ENCODE data around the gene RFTN1.

The RFTN1 gene

DNA sequence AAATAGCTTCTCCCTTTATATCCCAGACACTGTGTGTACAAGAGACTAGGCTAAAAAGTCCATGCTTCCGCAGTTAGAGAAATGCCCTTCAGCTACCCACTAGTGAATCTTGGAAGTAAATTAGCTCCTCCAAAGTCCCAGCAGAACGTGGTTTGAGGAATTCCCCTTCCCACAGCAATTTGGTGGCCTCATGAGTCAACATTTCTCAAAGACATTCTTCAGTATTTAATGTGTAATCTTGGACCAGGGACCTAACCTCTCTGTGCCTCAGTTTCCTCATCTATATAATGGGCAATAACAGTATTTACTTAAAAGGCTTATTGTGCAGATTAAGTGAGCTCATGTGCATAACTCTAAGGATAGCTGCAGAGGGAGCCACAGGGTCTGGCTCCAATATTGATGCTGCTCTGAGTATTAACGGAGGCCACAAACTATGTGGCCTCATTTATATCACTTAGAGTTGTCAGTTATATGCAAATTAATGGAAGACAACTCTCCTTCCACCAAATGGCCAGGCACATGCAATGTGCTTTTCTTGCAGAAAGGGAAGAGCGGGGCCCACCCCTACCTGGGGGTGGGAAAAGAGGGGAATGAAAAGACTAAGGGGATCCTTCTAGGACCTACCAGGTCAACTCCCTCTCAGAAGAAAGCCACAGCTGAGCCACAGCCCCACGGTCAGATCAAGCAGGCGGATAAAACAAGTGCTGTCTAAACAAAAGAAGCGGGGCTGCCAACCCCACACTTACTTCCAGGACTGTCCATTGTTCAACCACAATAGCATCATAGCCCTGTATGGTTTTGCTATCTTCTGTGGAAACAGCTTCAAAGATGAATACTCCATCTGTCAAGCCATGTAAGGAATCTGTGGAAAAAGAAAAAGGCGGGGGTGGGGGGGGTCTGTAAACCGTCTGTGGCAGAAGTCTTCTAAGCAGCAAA lies 156.0 kb downstream of the RFTN1 start:
- peak; percentile 24 for DNase-seq (ENCODE audit: low read depth)

DNA sequence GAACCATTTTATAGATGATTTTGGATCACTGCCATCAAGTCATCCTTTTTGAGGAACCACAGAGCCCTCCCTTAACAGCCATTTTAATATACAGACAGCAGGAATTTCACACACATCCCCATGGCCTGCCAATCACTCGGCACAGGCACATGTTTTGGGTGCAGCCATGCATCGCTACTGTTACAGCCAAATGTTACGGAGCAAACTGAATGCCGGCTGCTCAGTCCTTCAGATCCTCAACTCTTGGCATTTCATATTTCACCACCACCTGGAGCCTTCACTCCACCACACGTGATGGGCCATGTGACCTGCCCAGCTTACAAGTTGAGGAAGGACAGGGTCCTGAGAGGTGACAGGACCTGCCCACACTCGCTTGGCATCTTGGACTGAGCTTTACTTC lies 157.7 kb downstream of the RFTN1 start:
- no peak for DNase-seq (ENCODE audit: low read depth)

DNA sequence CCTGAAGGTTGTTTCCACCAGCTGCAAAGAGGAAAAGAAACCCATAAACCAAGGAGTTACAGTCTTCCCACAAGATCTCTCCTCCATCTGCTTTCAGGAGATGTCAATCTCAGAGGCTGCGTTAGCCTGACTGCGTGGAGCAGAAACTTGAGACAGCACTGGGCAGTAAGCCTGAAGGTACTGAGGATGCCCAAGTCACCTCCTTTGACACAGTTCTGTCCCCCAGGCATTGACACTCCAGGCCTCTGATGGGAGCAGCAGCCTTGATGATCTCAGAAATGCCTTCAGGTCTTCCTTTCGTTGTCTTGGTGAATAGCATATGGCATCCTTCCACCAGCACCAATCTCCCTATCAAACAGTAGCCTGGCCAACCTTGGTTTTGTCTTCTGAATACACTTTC lies 159.2 kb downstream of the RFTN1 start:
- DNase-seq (ENCODE audit: low read depth): no peak

DNA sequence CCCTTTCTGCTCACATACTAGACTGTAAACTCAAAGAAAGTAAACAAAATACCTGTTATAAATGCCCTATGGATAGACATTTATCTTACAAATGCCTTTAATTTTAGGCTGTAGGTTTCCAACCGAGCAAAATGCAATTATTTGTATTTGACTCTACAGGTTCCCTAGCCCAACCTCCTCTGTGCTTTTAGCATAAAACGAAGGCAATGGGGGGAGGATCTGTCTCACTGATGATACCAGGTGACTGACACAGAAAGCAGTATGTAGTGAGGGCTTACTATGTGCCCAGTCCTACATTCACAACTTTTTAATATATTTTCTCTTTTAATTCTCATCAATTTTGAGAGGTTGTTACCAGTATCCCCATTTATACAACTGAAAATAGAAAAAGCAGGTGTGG lies 161.1 kb downstream of the RFTN1 start:
- no peak for DNase-seq (ENCODE audit: low read depth)

DNA sequence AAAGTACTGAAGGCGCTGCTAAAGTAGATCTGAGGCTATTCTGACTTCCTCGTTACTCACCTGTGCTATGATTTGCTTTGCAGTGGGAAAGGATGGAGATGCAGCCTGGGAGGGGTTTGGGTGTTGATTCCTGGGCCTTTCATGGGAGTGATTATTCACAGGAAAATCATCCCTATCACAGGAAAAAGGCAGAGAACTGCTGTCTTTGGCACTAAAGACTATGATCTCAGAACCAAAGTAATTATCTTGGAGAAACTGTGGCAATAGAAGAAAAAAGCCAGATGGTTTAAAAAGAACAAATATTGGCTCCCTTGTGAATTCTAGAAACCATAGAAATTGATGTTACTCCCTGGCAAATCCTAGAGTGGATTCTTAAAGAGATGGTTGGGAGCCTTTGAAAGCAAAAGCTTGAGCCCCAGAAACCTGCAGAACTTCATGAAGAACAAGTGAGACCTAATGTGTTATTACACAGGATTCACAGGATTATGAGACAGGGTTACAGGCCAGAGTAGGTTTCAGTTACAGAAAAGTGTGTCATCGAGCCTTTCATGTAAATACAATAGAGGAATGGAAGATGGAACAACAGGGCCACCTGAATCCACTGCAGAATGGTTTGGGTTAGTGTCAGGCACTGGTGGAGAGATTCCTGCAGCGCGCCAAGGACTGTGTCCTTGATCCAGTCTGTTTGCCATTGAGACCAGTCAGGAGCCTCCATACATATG lies 162.7 kb downstream of the RFTN1 start:
- no peak for DNase-seq (ENCODE audit: low read depth)

DNA sequence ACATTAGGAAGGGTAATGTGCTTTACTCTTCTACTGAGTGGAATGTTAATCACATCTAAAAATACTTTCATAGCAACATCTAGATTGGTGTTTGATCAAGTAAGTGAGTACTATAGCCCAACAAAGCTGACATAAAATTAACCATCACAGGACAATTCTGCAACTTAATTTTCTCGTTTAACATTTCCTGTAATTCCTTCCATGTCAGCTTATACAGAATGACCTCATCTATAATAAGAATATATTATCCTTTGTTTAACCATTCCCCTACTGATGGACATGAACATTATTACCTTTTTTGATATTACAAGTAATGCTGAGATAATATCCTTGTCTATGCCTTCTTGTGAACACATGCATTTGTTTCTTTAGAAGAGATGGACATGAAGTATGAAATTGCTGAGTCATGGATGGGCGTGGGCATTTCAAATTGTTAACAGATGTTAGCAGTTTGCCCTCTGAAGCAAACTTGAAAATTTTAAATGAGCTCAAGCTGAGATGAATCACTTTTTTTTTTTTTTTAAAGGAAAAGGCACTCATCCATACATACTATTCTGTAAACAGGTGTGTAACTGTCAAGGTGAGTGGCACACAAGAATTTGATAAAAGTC lies 163.4 kb downstream of the RFTN1 start:
- peak; percentile 53 for DNase-seq (ENCODE audit: low read depth)

DNA sequence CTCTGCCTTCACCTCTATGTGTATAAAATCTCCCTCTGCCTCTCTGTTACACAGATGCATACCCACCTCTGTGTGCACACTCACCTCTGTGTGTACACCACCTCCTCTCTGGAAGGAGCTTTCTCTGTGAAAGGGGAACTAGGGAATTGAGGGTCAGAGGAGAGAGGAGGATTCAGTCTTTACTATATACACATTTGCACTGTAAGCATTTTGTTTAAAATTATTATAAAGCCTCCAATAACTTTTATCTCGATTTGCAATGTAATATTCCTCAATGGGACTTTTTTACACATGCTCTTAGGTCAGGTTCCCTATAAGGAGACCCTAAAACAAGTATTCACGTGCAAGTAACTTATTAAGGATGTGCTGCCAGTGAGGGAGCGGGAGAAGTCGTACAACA lies 166.0 kb downstream of the RFTN1 start:
- DNase-seq (ENCODE audit: low read depth): no peak

DNA sequence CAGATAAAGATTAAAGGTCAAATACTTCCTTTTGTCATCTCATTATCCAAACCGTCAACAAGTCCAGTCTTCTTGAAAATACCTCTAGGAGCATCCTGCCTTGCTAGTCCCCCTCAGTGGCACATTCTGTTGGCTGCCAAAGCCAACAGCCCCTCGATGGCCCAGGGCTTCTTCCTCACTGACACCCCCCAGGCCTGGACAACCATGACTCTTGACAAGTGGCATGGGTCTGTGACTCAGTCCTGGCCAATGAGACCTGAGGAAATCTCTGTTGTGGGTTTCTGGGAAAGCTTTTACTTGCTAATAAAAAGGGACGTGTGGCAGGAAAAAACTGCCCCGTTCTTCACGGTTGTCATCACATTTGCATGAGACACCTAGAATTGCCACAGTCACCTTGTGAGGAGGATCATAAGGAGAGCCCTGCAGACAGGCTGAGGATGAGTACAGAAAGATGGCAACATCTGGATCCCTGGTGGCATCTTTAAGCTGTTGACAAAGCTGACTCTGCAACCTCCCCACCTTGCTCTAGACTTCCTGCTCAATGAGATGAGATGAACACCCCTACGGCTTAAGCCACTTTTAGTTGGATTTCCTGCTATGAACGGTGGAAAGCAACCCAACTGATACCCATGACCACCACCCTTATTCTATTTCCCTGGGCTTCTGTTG lies 167.0 kb downstream of the RFTN1 start:
- no peak for DNase-seq (ENCODE audit: low read depth)

DNA sequence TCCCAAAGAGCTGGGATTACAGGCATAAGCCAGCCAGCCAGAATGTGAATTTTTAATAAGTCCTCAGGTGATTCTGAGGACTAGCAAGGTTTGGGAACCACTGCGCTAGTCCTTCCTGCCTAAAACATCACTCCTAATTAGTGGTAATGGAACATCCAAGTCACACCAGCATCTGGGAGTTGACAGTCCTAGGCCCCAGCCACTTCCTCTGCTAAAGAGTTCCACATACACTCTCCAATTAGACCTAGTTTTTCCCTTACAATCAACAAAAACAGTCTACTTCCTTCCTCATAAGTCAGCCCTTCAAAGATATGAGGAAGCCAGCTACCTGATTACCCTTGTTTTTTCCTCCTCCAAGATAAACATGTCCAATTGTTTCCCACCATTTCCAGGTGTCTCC lies 170.4 kb downstream of the RFTN1 start:
- no peak for DNase-seq (ENCODE audit: low read depth)

DNA sequence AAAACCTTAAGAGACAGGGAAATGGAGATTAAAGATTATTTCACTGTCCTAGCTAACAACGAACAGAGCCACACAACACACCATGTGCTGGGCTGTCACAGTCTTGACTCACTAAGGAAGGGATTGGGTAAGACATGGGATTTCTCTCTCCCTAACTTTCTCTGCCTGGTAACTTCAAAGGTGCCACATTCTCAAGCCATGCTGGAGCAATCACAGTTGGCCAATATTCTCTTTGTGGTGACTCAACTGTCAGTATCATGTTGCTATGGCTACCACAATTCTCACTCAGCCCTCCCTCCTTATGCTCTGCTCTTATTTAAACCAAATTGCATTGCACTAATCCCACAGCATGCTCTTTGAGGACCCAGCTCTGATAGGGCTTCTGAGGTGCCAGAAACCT lies 174.5 kb downstream of the RFTN1 start:
- peak; percentile 96 for DNase-seq (ENCODE audit: low read depth)

DNA sequence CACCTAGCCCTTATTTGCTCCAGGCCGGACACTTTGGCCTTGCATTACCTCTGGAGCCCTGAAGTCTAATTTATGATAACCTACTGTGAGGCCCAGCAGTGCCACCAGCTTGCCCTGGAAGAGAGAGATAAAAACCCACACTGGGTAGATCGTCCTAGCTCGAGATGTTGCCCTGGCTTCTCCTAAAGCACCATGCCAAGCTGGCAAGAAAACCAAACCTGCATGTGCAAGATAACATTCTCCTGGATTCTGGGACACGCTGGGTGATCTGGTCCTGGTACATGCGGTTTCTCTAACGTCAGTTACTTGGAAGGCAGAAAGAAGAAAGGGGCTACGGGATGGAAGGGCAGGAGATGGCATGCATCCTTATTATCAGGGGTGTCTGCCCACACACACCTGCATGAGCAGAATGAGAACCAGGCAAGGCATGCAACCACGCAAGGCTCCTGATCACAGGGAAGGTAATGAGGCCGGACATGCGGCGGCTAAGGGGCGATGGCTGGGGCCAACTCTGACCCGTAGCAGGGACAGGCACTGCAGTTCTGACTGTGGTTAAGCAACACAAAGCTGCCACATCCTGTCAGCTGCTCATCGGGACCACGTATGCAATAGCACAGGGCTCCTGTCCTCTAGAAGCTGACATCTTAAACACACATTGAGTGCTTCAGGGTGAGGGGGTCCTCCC lies 175.5 kb downstream of the RFTN1 start:
- peak; percentile 45 for DNase-seq (ENCODE audit: low read depth)

DNA sequence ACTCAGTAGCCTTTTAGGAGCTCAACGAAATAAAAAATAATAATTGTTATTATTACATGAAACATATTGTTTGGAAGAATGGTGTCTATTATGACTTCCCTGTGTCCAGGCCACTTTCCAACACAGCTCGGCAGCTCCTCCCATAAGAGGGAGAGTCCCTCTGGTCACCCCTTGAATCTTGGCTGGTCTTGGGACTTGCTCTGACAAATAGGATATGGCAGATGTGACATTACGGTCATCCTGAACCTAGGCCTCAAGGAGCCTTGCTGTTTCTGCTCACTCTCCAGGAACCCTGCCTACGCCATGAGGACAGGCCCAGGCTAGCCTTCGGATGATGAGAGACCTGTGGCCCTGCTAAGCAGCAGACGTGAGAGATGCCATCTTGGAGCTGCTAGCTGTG lies 176.7 kb downstream of the RFTN1 start:
- no peak for DNase-seq (ENCODE audit: low read depth)

DNA sequence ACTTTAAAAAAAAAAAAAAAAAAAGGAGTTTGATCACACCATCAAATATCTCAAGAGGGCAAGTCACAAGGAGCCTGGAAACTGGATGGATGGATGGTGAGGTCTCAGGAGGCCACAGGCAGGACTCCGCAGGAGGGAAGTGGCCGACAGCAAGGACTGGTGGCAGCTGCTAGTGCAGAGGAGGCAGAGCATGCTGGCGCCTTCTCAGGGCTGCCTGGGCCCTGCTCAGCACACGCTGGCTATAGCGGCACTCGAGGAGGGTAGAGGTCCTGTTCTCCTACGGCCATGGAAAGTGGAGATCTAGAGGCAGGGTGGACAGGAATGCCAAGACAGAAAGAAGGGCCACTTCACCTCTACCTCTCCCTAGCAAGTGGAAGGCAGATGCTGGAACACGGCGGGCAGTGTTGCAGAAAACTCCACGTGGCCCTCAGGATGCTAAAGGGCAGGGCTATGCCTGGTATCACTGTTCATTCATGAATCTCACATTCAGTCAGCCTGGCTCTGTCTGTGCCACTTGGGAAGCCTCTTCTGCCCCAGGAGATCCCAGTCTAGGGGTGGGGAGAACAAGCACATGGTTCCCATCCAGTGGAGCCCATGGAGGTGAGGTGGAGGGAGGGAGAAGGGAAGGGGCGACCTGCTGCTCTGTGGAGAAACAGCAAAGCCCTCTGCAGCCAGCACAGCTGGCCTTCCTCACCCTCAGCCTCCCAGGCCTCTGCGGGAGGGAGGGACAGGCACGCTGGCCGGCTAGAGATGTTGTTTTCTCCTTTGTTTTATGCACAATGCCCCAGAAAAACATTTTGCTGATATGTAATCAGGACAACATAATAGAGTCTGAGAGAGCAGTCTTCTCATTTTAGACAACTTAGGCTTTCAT lies 177.5 kb downstream of the RFTN1 start:
- no peak for DNase-seq (ENCODE audit: low read depth)

DNA sequence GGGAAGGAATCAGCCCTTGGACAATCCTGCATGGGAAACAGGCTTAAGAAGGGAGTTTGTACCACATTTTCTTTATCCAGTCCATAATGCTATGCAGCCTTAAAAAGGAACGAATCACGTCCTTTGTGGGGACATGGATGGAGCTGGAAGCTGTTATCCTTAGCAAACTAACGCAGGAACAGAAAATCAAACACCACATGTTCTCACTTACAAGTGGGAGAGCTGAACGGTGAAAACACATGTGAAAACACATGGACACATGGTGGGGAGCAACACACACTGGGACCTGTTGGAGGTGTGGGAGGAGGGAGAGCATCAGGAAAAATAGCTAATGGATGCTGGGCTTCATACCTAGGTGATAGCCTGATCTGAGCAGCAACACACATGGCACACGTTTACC lies 178.2 kb downstream of the RFTN1 start:
- no peak for DNase-seq (ENCODE audit: low read depth)

DNA sequence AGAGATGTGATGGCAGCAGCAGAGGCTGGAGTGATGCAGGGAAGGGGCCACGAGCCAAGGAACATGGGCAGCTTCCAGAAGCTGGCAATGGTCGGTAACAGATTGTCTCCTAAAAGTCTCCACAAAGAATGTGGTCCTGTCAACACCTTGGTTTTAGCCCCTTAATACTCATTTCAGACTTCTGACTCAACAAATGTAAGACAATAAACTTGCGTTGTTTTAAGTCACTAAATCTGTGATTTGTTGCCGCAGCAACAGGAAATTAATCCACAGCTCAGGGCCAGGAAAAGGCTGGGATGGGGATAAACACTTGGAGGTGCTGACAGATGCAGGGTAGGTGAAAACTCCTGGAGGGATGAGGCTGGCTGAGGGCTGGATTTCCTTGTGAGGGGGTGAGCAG lies 178.6 kb downstream of the RFTN1 start:
- no peak for DNase-seq (ENCODE audit: low read depth)

DNA sequence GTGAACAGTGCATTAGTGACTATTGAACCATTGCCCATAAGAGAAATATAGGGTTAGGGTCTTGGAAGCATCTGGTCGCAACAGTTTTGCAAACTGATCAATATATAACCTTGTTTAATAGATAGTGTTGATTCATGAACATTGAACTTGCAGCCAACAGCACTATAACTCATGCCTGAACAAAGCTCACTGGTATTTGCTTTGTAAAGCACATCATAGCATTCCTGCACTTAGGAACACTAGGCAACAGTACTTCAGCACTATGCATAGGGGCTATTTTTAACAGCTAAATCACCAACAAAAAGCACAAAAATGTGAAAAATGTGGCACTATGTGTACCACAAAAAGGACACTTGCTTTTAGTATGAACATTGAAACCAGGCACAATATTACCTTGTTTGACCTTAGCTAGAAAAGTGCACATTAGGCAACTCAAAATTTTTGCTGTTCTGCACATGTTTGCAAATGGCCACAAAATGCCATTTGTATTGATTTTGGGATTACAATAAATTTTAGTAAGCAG lies 180.5 kb downstream of the RFTN1 start:
- peak; percentile 57 for DNase-seq (ENCODE audit: low read depth)

DNA sequence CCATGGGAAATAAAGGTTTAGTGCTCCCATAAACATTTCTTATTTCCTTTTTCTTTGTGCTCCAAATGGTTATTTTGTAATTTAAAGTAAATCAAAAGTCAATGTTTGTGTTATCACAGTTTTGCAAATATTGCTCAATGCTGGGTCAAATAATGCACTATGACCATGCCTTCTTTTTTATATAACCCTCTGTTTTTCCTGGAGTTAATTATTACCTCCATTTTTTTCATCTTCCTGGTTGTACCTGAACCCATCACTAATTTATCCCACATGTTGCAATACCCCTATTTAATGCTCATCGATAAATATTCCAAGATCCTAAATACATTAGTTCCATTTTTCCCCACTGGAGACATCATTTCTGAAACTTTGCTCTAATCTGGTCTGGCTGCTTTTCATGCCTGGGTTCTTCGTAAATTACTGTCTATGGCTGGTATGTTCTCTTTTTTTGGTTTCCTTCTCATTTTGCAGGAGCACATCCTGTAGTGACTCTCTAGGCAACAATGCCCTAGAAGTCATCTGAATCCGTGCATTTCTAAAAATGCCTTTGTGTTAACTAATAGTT lies 182.1 kb downstream of the RFTN1 start:
- DNase-seq (ENCODE audit: low read depth): no peak

DNA sequence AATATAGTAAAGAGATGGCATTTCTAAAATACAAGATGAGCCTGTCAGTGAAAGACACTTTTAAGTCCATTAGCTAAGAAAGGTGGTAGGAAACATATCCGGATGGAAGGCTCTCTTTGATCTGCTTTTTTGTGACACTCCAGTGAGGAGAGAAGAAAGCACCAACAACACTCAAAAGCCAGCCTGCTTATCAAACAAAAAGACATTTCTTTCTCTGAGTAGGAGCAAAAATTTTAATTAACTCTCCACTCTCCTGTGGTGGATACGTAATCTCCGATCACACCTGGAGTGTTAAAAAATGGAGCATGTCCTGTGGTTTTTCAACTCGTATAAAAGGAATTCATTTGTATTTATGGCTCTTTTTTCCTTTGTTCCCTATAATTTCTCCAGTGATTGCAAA lies 183.1 kb downstream of the RFTN1 start:
- DNase-seq (ENCODE audit: low read depth): no peak

DNA sequence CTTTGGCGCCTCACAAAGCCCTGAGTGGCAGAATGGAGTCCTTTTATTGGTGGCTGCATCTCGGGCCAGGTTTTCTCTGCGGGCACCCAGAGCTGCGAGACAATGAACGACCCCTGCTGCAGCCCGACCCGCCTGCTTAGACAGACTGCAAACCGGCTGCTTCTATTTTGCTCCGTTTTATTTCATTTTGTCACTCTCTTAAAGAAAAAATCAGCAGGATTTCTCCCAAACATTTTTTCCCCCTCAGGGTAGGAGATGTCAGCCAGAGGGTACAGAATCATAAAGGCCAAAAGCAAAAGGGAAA lies 183.7 kb downstream of the RFTN1 start:
- no peak for DNase-seq (ENCODE audit: low read depth)

DNA sequence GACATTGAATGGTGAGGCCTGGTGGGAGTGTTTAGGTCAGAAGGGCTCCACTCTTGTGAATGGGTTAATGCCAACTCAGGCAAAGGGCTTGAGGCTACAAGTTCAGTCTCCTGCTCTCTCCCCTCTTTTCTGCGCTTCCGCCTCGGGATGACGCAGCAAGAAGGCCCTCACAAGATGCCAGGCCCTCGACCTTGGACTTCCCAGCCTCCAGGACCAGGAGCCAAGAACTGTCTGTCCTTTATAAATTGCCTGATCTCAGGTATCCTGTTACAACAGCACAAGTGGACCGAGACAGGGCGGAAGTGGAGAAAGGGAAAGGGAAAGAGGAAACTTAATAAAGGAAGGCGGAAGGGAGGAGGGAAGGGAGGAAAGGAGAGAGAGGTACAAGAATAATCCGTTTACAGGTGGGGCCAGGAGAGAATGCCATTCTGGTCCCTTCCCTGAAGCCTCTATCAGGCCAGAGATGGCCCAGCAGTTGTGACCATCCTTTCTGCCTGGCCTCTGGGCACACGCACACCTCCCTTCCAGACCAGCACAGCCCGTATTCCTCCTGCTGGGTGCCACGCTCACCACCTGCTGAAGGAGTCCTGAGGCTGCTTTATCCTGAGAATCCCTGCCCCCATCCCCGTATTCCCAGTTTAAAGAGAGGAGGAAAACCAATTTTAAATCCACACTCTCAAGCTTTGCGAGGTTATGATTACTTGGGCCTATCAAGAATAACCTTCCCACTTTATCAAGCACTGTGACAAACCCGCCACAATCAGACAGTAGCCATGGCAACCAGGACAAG lies 184.3 kb downstream of the RFTN1 start:
- DNase-seq (ENCODE audit: low read depth): no peak

Measured in iris pigment epithelial cell (primary cell).